GM23338 (cell line): ENCODE measurements around the gene IRF2.

Experiments
- EZH2 ChIP-seq: fragments of 200-600 bp; sonication (generic); IDR thresholded peaks from one replicate; pipeline ENCODE4 v1.8.0; 2017; ENCODE audit warnings: antibody characterized with exemption, mild to moderate bottlenecking, low read depth; ENCODE audit not compliant: unreplicated experiment
- EZH2phosphoT487 ChIP-seq: fragments of 200-600 bp; sonication (generic); IDR thresholded peaks from one replicate; pipeline ENCODE4 v1.8.1; 2018; ENCODE audit warnings: antibody characterized with exemption; ENCODE audit not compliant: unreplicated experiment
- JUNB ChIP-seq: IDR thresholded peaks from one replicate; pipeline ENCODE4 v1.6.1; 2016; ENCODE audit warnings: antibody characterized with exemption; ENCODE audit not compliant: unreplicated experiment
- POLR2AphosphoS5 ChIP-seq: IDR thresholded peaks from 2 replicates; pipeline ENCODE4 v1.6.1; 2016; ENCODE audit warnings: antibody characterized with exemption, low read depth
- STAT1 ChIP-seq: IDR thresholded peaks from one replicate; pipeline ENCODE4 v1.6.1; 2016; ENCODE audit warnings: antibody characterized with exemption; ENCODE audit not compliant: unreplicated experiment
- ZNF331 ChIP-seq: fragments of 250-450 bp; sonication (Bioruptor Pico); IDR thresholded peaks from 2 replicates; pipeline ENCODE4 v1.5.0; 2020; ENCODE audit warnings: low read depth, mild to moderate bottlenecking, moderate library complexity
- TF ChIP-seq, protein P1 (sequence below), 2 experiments: fragments of 200-600 bp in 1 of 2; sonication (generic) in 1 of 2; conservative IDR thresholded peaks; 2 replicates each; pipeline versions ENCODE4 v1.5.1 to v1.6.1; 2016 to 2017; ENCODE audit warnings: antibody characterized with exemption in 2 of 2, low read depth in 2 of 2, mild to moderate bottlenecking in 2 of 2, moderate library complexity in 1 of 2
- TF ChIP-seq, protein P2 (sequence below): IDR thresholded peaks from one replicate; pipeline ENCODE4 v1.6.1; 2018; ENCODE audit warnings: antibody characterized with exemption; ENCODE audit not compliant: unreplicated experiment

- TF ChIP-seq, protein P1, sequence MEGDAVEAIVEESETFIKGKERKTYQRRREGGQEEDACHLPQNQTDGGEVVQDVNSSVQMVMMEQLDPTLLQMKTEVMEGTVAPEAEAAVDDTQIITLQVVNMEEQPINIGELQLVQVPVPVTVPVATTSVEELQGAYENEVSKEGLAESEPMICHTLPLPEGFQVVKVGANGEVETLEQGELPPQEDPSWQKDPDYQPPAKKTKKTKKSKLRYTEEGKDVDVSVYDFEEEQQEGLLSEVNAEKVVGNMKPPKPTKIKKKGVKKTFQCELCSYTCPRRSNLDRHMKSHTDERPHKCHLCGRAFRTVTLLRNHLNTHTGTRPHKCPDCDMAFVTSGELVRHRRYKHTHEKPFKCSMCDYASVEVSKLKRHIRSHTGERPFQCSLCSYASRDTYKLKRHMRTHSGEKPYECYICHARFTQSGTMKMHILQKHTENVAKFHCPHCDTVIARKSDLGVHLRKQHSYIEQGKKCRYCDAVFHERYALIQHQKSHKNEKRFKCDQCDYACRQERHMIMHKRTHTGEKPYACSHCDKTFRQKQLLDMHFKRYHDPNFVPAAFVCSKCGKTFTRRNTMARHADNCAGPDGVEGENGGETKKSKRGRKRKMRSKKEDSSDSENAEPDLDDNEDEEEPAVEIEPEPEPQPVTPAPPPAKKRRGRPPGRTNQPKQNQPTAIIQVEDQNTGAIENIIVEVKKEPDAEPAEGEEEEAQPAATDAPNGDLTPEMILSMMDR (conservative IDR thresholded peaks at IDR 0.05; ENCODE audit: low read depth in 2 of 2) = no peak
- TF ChIP-seq, protein P2, sequence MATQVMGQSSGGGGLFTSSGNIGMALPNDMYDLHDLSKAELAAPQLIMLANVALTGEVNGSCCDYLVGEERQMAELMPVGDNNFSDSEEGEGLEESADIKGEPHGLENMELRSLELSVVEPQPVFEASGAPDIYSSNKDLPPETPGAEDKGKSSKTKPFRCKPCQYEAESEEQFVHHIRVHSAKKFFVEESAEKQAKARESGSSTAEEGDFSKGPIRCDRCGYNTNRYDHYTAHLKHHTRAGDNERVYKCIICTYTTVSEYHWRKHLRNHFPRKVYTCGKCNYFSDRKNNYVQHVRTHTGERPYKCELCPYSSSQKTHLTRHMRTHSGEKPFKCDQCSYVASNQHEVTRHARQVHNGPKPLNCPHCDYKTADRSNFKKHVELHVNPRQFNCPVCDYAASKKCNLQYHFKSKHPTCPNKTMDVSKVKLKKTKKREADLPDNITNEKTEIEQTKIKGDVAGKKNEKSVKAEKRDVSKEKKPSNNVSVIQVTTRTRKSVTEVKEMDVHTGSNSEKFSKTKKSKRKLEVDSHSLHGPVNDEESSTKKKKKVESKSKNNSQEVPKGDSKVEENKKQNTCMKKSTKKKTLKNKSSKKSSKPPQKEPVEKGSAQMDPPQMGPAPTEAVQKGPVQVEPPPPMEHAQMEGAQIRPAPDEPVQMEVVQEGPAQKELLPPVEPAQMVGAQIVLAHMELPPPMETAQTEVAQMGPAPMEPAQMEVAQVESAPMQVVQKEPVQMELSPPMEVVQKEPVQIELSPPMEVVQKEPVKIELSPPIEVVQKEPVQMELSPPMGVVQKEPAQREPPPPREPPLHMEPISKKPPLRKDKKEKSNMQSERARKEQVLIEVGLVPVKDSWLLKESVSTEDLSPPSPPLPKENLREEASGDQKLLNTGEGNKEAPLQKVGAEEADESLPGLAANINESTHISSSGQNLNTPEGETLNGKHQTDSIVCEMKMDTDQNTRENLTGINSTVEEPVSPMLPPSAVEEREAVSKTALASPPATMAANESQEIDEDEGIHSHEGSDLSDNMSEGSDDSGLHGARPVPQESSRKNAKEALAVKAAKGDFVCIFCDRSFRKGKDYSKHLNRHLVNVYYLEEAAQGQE = no peak
- TF ChIP-seq POLR2AphosphoS5 (no peak), STAT1 (no peak), EZH2phosphoT487 (no peak), EZH2 (no peak), JUNB (no peak), ZNF331 (CRISPR knock-in tag) (no peak)
These were observed 73.9 kb downstream of the IRF2 start for GRCh38 chr4:184400375-184400870.
